ENCODE measurements around the gene COL15A1.
A peak's percentile ranks its signal among the peaks of the same experiment; 100 is the strongest.

The COL15A1 gene

GRCh38 chr9:99015448-99015847 lies 71.7 kb downstream of the COL15A1 start:
- in situ Hi-C loops (cut with HindIII; ENCODE audit: low sequenced_read_pairs): loop anchor here (5.0 kb wide), 1 partner anchor 53 kb away; no protein-coding TSS in a partner anchor
- no peak for DNase-seq (ENCODE audit: low read depth)
- no peak for TF ChIP-seq CTCF (IDR thresholded peaks at IDR 0.05; ENCODE audit: low read depth, low read length, missing control alignments)
- no peak overlapping the region for H3K4me3 ChIP-seq (ENCODE audit: low read depth, low read length)

- TF ChIP-seq CTCF (IDR thresholded peaks at IDR 0.05; ENCODE audit: low read depth, low read length, missing control alignments): no peak
- in situ Hi-C loops (cut with HindIII; ENCODE audit: low sequenced_read_pairs): loop anchor here (5.0 kb wide), 1 partner anchor 54 kb away; no protein-coding TSS in a partner anchor
- no peak for DNase-seq (ENCODE audit: low read depth)
- H3K4me3 ChIP-seq (ENCODE audit: low read depth, low read length): no peak overlapping the region
Observed at GRCh38 chr9:99015890-99016289, 72.2 kb downstream of the COL15A1 start.

- no peak for TF ChIP-seq CTCF (IDR thresholded peaks at IDR 0.05; ENCODE audit: low read depth, low read length, missing control alignments)
- in situ Hi-C loops (cut with HindIII; ENCODE audit: low sequenced_read_pairs): loop anchor here (5.0 kb wide), 1 partner anchor 55 kb away; no protein-coding TSS in a partner anchor
- no peak for DNase-seq (ENCODE audit: low read depth)
- H3K4me3 ChIP-seq (ENCODE audit: low read depth, low read length): no peak overlapping the region
Observed at GRCh38 chr9:99016681-99017387, 73.1 kb downstream of the COL15A1 start.

GRCh38 chr9:99018653-99019052 lies 74.9 kb downstream of the COL15A1 start:
- in situ Hi-C loops (cut with HindIII; ENCODE audit: low sequenced_read_pairs): loop anchor here (5.0 kb wide), 1 partner anchor 56 kb away; no protein-coding TSS in a partner anchor
- no peak overlapping the region for H3K4me3 ChIP-seq (ENCODE audit: low read depth, low read length)
- no peak for DNase-seq (ENCODE audit: low read depth)
- TF ChIP-seq CTCF (IDR thresholded peaks at IDR 0.05; ENCODE audit: low read depth, low read length, missing control alignments): no peak

GRCh38 chr9:99019510-99020331 lies 76.0 kb downstream of the COL15A1 start:
- no peak for TF ChIP-seq CTCF (IDR thresholded peaks at IDR 0.05; ENCODE audit: low read depth, low read length, missing control alignments)
- in situ Hi-C loops (cut with HindIII; ENCODE audit: low sequenced_read_pairs): loop anchor here (5.0 kb wide), 1 partner anchor 57 kb away; no protein-coding TSS in a partner anchor
- no peak overlapping the region for H3K4me3 ChIP-seq (ENCODE audit: low read depth, low read length)
- DNase-seq (ENCODE audit: low read depth): peak; percentile 94

GRCh38 chr9:99020786-99021436 lies 77.2 kb downstream of the COL15A1 start:
- no peak for DNase-seq (ENCODE audit: low read depth)
- in situ Hi-C loops (cut with HindIII; ENCODE audit: low sequenced_read_pairs): no loop called here
- TF ChIP-seq CTCF (IDR thresholded peaks at IDR 0.05; ENCODE audit: low read depth, low read length, missing control alignments): no peak
- no peak overlapping the region for H3K4me3 ChIP-seq (ENCODE audit: low read depth, low read length)
